Peyer's patch (tissue), 4 donors: Measurements from ENCODE around the gene SLC6A1. TPM values are rescaled to one million over a fixed set of nuclear protein-coding genes. Genes with fewer than 3 reads are reported as not detected.

Source experiments
- DNase-seq, 3 donors: peaks; one replicate each; pipeline ENCODE4 v3.0.0-alpha.2; 2017 to 2019
- H3K27ac ChIP-seq, 4 donors: fragments of 200-600 bp; sonication (generic); one replicate each; pipeline ENCODE4 v1.5.1; 2016 to 2019
- H3K27me3 ChIP-seq, 2 donors: fragments of 200-600 bp; sonication (generic); one replicate each; pipeline ENCODE4 v1.5.1; 2019
- H3K36me3 ChIP-seq, 3 donors: fragments of 200-600 bp; sonication (generic); one replicate each; pipeline ENCODE4 v1.5.1; 2016 to 2019
- H3K4me1 ChIP-seq, 4 donors: fragments of 200-600 bp; sonication (generic); one replicate each; pipeline ENCODE4 v1.5.1; 2016 to 2019
- H3K4me3 ChIP-seq, 4 donors: fragments of 200-600 bp; sonication (generic); 1 replicate in 3 of 4; 2 replicates in 1 of 4; pipeline ENCODE4 v1.5.1; 2016 to 2019; ENCODE audit warnings: mild to moderate bottlenecking in 1 of 4
- H3K9me3 ChIP-seq, 4 donors: fragments of 200-600 bp; sonication (generic); one replicate each; pipeline ENCODE4 v1.5.1; 2016 to 2019; ENCODE audit warnings: mild to moderate bottlenecking in 1 of 4
- CTCF ChIP-seq, 6 experiments: fragments of 450-650 bp in 4 of 6; fragments of 200-600 bp in 2 of 6; sonication (generic) in 1 of 6; IDR thresholded peaks; one replicate each; pipeline ENCODE4 v1.5.1; 2017 to 2019; ENCODE audit warnings: antibody characterized with exemption in 6 of 6, mild to moderate bottlenecking in 3 of 6, moderate library complexity in 1 of 6
- POLR2A ChIP-seq, 2 donors: fragments of 450-650 bp; IDR thresholded peaks; one replicate each; pipeline ENCODE4 v1.5.1; 2017; ENCODE audit warnings: antibody characterized with exemption in 2 of 2, mild to moderate bottlenecking in 2 of 2, moderate library complexity in 2 of 2
- total RNA-seq, 4 donors: library from RNA; depleted of rRNA; stranded (reverse); fragments of >200 nt; gene quantifications; one replicate each; pipeline ENCODE4 v1.1.0, GENCODE V29; 2016

The SLC6A1 gene
- 1 to 10 TPM in 1 of 4 donors, under 1 TPM in 2, not detected in 1; 0.27 to 5.0 (median 0.38) TPM for total RNA-seq

GRCh38 chr3:10992017-10992942, at the start of gene SLC6A1:
TSS of gene SLC6A1 (plus strand) at chr3:10992748. CDS start at chr3:11017212, 24,464 bp downstream.
- Histone ChIP-seq H3K4me3 (peak within 1 kb of the TSS in 3 of 4 donors; percentile 16 to 44 (median 39)), H3K4me1 (peaks cover 0 to 9% (median 0%) of the 10 kb centered on the region in 4 donors), H3K36me3 (no peaks in the 10 kb centered on the region), H3K27ac (no peak within 1 kb of the TSS), H3K9me3 (no peaks in the 10 kb centered on the region), H3K27me3 (peaks cover 0 to 12% of the 10 kb centered on the region in 2 donors)
- DNase-seq: no peak
- no peak for TF ChIP-seq POLR2A (IDR thresholded peaks at IDR 0.05)
- no peak for TF ChIP-seq CTCF (IDR thresholded peaks at IDR 0.05)

DNA sequence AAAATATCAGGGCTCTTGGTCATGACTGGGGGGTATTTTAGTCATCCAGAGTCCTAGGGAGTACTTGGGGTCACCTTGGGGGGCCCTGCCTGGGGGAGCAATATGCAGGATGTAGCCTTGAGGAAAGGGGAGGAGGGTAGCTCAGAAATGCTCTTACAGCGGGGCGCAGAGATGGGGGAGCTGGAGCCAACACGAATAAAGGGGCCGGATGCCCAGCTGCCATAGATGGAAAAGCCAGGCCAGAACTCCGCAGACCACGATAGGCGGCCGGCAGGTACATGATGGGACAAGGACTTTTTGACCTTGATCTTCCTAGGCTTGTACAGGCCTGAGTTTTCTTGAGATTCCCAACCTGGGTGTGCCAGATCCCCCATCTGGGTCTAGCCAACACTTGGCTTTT, 47.7 kb upstream of the SLC6A1 start:
- H3K27ac ChIP-seq: no peak overlapping the region
- H3K27me3 ChIP-seq: no peaks in the 10 kb centered on the region
- H3K4me3 ChIP-seq: no peak overlapping the region
- TF ChIP-seq CTCF (IDR thresholded peaks at IDR 0.05) (no peak), POLR2A (IDR thresholded peaks at IDR 0.05) (no peak)
- H3K36me3 ChIP-seq: no peaks in the 10 kb centered on the region
- H3K9me3 ChIP-seq: peaks cover 0 to 5% (median 0%) of the 10 kb centered on the region in 4 donors
- peak in 1 of 3 donors; percentile 27 for DNase-seq
- no peaks in the 10 kb centered on the region for H3K4me1 ChIP-seq

DNA sequence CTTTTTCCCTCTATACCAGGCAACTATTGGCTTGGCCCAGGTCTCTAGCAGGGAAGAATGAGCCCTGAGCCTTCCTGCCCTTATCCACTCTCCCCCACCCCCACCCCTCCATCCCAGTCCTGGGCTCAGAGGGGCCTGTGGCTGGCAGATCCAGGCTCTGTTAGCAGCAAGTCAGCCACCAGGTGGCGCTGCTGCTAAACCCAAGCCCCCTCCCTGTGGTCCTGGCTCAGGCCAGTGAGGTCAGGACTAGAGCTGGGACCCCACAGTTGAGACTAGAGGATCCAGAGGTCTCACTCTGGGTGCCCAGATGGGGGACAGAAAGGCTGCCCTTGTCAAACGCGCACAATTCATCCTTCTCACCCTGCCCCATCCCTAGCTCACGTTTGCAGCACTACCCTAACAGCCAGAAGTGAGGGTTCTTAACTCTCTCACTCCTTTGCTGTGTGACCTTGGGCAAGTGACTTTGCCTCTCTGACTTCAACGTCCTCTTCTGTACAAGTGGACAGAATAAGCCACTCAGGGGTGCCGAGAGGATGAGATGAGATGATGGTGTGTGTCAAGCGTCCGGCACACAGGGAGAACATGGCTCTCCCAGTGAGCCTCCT, 46.8 kb upstream of the SLC6A1 start:
- Histone ChIP-seq H3K27me3 (no peaks in the 10 kb centered on the region), H3K36me3 (no peaks in the 10 kb centered on the region)
- peak; percentile 33 to 67 (median 62) for DNase-seq

DNA sequence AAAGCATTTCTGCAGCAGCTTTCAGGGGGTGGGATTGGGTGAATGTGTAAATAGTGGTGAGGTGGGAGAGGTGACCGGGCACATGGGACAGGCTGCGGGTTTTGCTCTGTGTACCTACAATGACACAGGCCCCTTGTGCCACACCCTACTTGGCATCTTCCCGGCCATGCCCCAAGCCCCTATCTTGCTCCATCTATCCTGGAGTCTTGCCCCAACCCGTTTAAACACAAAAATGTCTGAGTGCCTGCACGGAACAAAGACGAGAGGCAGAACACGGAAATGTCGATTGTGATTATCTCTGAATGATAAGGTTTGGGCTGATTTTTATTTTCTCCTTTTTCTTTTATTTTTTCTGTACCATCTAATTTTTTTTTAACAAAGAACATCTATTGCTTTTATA, 46.0 kb upstream of the SLC6A1 start:
- peaks cover 0 to 5% (median 0%) of the 10 kb centered on the region in 4 donors for H3K9me3 ChIP-seq
- no peak overlapping the region for H3K4me3 ChIP-seq
- DNase-seq: peak in 1 of 3 donors; percentile 8
- H3K27me3 ChIP-seq: no peaks in the 10 kb centered on the region
- no peaks in the 10 kb centered on the region for H3K36me3 ChIP-seq
- no peaks in the 10 kb centered on the region for H3K4me1 ChIP-seq
- no peak overlapping the region for H3K27ac ChIP-seq
- no peak for TF ChIP-seq CTCF (IDR thresholded peaks at IDR 0.05)
- no peak for TF ChIP-seq POLR2A (IDR thresholded peaks at IDR 0.05)

More for the DNA sequence above, 46.8 kb upstream of the SLC6A1 start:
- Histone ChIP-seq H3K27ac (no peak overlapping the region), H3K9me3 (peaks cover 0 to 5% (median 0%) of the 10 kb centered on the region in 4 donors), H3K4me3 (no peak overlapping the region), H3K4me1 (no peaks in the 10 kb centered on the region)
- TF ChIP-seq POLR2A (IDR thresholded peaks at IDR 0.05) (no peak), CTCF (IDR thresholded peaks at IDR 0.05) (peak; percentile 16 to 67 (median 60))

DNA sequence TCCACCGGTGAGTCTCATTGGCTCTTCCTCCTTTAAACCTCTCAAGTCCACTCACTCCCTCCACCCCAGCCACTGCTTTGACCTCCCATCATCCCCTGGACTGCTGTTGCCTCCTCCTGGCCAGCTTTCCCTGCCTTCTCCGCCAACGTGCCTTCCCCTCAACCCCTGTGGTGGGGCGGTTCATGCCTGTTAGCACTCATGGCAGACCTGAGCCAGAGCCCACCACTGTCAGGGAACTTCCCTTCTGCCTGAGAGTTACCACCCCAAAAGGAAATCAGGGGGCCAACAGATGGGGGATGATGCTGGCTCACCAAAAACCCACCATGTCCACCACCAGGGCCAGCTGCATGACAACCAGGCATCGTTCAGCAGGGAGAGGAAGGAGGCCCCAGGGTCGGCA, 44.2 kb upstream of the SLC6A1 start:
- Histone ChIP-seq H3K36me3 (no peaks in the 10 kb centered on the region), H3K9me3 (no peaks in the 10 kb centered on the region), H3K27ac (no peak overlapping the region), H3K4me3 (no peak overlapping the region), H3K27me3 (no peaks in the 10 kb centered on the region), H3K4me1 (no peaks in the 10 kb centered on the region)
- TF ChIP-seq POLR2A (IDR thresholded peaks at IDR 0.05): no peak
- no peak for TF ChIP-seq CTCF (IDR thresholded peaks at IDR 0.05)
- DNase-seq: no peak
